ENCODE data around the gene BPGM. TPM values are rescaled to one million over a fixed set of nuclear protein-coding genes. Genes with fewer than 3 reads are reported as not detected.

Gene BPGM
- total and polyA plus RNA-seq, 2 experiments from 2014 or later, result 16.9 TPM

DNA sequence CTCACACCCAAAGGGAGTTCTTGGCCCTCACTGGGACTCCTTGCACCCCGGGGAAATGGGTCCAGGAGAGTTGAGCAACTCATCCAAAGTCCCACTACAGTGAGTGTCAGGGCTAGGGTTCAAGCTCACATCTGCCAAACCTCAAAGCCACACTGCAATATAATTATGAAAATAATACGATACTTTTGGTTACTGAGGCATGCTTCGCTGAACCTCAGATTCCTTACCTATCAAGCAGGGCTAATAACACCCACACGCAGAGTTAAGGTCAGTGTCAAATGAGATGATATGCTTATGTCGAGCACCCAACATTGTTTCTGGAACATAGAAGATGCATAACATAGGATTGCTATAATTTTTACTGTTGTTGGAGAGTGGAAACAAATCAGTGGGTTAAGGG is 58.2 kb downstream of the BPGM start:
- ATAC-seq (no peak), DNase-seq (ENCODE audit: low spot score) (no peak)
- Mint-ChIP-seq H3K27ac (no peak overlapping the region), H3K27me3 (ENCODE audit: insufficient read depth, low read depth, poor library complexity) (peaks cover 5% of the 10 kb centered on the region), H3K9me3 (no peaks in the 10 kb centered on the region; the same call in 2 of the 3 replicates), H3K4me3 (no peak overlapping the region), H3K36me3 (ENCODE audit: low read depth) (no peaks in the 10 kb centered on the region), H3K4me1 (peaks cover 6% of the 10 kb centered on the region; the same call in 2 of the 3 replicates)
- H3K36me3 ChIP-seq (ENCODE audit: insufficient read depth), result no peaks in the 10 kb centered on the region
- TF ChIP-seq CREB1 (CRISPR knock-in tag; IDR thresholded peaks at IDR 0.05; ENCODE audit: low read depth), result no peak
- no peak for TF ChIP-seq STAT1 (IDR thresholded peaks at IDR 0.05; ENCODE audit: unreplicated experiment)
- no peak for TF ChIP-seq ZNF114 (CRISPR knock-in tag; IDR thresholded peaks at IDR 0.05)
- TF ChIP-seq POLR2AphosphoS5 (IDR thresholded peaks at IDR 0.05; ENCODE audit: low read depth), result no peak
- no peak for TF ChIP-seq ZNF331 (CRISPR knock-in tag; IDR thresholded peaks at IDR 0.05; ENCODE audit: low read depth)
- TF ChIP-seq, protein P1, sequence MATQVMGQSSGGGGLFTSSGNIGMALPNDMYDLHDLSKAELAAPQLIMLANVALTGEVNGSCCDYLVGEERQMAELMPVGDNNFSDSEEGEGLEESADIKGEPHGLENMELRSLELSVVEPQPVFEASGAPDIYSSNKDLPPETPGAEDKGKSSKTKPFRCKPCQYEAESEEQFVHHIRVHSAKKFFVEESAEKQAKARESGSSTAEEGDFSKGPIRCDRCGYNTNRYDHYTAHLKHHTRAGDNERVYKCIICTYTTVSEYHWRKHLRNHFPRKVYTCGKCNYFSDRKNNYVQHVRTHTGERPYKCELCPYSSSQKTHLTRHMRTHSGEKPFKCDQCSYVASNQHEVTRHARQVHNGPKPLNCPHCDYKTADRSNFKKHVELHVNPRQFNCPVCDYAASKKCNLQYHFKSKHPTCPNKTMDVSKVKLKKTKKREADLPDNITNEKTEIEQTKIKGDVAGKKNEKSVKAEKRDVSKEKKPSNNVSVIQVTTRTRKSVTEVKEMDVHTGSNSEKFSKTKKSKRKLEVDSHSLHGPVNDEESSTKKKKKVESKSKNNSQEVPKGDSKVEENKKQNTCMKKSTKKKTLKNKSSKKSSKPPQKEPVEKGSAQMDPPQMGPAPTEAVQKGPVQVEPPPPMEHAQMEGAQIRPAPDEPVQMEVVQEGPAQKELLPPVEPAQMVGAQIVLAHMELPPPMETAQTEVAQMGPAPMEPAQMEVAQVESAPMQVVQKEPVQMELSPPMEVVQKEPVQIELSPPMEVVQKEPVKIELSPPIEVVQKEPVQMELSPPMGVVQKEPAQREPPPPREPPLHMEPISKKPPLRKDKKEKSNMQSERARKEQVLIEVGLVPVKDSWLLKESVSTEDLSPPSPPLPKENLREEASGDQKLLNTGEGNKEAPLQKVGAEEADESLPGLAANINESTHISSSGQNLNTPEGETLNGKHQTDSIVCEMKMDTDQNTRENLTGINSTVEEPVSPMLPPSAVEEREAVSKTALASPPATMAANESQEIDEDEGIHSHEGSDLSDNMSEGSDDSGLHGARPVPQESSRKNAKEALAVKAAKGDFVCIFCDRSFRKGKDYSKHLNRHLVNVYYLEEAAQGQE (IDR thresholded peaks at IDR 0.05; ENCODE audit: unreplicated experiment), result no peak
- TF ChIP-seq ZNF462 (CRISPR knock-in tag; IDR thresholded peaks at IDR 0.05), result no peak
- TF ChIP-seq JUNB (IDR thresholded peaks at IDR 0.05; ENCODE audit: unreplicated experiment), result no peak
- H3K27ac ChIP-seq (ENCODE audit: low read depth), result no peak overlapping the region
- H3K4me2 ChIP-seq, result no peak overlapping the region
- no peak overlapping the region for H2AFZ ChIP-seq
- H3K4me3 ChIP-seq, result no peak overlapping the region
- H3F3A ChIP-seq (replicated peaks; ENCODE audit: low read depth), result no peaks in the 10 kb centered on the region
- H4K20me1 ChIP-seq (replicated peaks; ENCODE audit: insufficient read depth), result no peaks in the 10 kb centered on the region
- no peaks in the 10 kb centered on the region for H3K27me3 ChIP-seq (ENCODE audit: insufficient read depth)
- H3K4me1 ChIP-seq (ENCODE audit: insufficient read depth), result peaks cover 7% of the 10 kb centered on the region
- H3K9me2 ChIP-seq (ENCODE audit: insufficient read depth), result no peaks in the 10 kb centered on the region
- H3K79me2 ChIP-seq (replicated peaks; ENCODE audit: insufficient read depth), result no peaks in the 10 kb centered on the region
